ENCODE measurements around the gene PTPRU. TPM values are rescaled to one million over a fixed set of nuclear protein-coding genes. Genes with fewer than 3 reads are reported as not detected.

Gene PTPRU
- total RNA-seq, 1 experiment from 2014 or later: 6.8 TPM

GRCh38 chr1:29330856-29331255 lies 94.5 kb downstream of the PTPRU start:
- Histone ChIP-seq H3K4me3 (ENCODE audit: low read depth, low read length, poor library complexity, severe bottlenecking) (no peak overlapping the region), H3K36me3 (ENCODE audit: insufficient read depth, low read length, poor library complexity, severe bottlenecking) (no peaks in the 10 kb centered on the region), H3K27ac (ENCODE audit: low read depth, low read length, poor library complexity, severe bottlenecking) (no peak overlapping the region), H3K9me3 (ENCODE audit: low read depth, low read length, poor library complexity, severe bottlenecking) (no peaks in the 10 kb centered on the region), H3K4me1 (ENCODE audit: insufficient read depth, low read length, poor library complexity, severe bottlenecking) (no peaks in the 10 kb centered on the region), H3K27me3 (replicated peaks; ENCODE audit: insufficient read depth, low read depth, low read length, poor library complexity) (no peaks in the 10 kb centered on the region)
- DNase-seq (ENCODE audit: low spot score): no peak
- BruUV-seq (replicated peaks): no TSS peak
- intact Hi-C loops (cut with micrococcal nuclease; ENCODE audit: unreplicated experiment): loop anchor here (10.0 kb wide), 1 partner anchor 1374 kb away; no protein-coding TSS in a partner anchor
- TF ChIP-seq, protein P1, sequence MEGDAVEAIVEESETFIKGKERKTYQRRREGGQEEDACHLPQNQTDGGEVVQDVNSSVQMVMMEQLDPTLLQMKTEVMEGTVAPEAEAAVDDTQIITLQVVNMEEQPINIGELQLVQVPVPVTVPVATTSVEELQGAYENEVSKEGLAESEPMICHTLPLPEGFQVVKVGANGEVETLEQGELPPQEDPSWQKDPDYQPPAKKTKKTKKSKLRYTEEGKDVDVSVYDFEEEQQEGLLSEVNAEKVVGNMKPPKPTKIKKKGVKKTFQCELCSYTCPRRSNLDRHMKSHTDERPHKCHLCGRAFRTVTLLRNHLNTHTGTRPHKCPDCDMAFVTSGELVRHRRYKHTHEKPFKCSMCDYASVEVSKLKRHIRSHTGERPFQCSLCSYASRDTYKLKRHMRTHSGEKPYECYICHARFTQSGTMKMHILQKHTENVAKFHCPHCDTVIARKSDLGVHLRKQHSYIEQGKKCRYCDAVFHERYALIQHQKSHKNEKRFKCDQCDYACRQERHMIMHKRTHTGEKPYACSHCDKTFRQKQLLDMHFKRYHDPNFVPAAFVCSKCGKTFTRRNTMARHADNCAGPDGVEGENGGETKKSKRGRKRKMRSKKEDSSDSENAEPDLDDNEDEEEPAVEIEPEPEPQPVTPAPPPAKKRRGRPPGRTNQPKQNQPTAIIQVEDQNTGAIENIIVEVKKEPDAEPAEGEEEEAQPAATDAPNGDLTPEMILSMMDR (conservative IDR thresholded peaks at IDR 0.05; ENCODE audit: low read depth, low read length): no peak
- no peak for TF ChIP-seq EZH2 (IDR thresholded peaks at IDR 0.05; ENCODE audit: borderline replicate concordance, low read depth, low read length, poor library complexity, severe bottlenecking)
- CTCF ChIA-PET: no interaction called here
- POLR2A ChIA-PET (ENCODE audit: low non-redundant PET): no interaction called here

GRCh38 chr1:29331309-29331708 lies 95.0 kb downstream of the PTPRU start:
- no peak for TF ChIP-seq EZH2 (IDR thresholded peaks at IDR 0.05; ENCODE audit: borderline replicate concordance, low read depth, low read length, poor library complexity, severe bottlenecking)
- TF ChIP-seq, protein P1 (conservative IDR thresholded peaks at IDR 0.05; ENCODE audit: low read depth, low read length): no peak
- Histone ChIP-seq H3K4me3 (ENCODE audit: low read depth, low read length, poor library complexity, severe bottlenecking) (no peak overlapping the region), H3K27me3 (replicated peaks; ENCODE audit: insufficient read depth, low read depth, low read length, poor library complexity) (no peaks in the 10 kb centered on the region), H3K36me3 (ENCODE audit: insufficient read depth, low read length, poor library complexity, severe bottlenecking) (no peaks in the 10 kb centered on the region), H3K9me3 (ENCODE audit: low read depth, low read length, poor library complexity, severe bottlenecking) (no peaks in the 10 kb centered on the region), H3K27ac (ENCODE audit: low read depth, low read length, poor library complexity, severe bottlenecking) (no peak overlapping the region), H3K4me1 (ENCODE audit: insufficient read depth, low read length, poor library complexity, severe bottlenecking) (no peaks in the 10 kb centered on the region)
- intact Hi-C loops (cut with micrococcal nuclease; ENCODE audit: unreplicated experiment): loop anchor here (10.0 kb wide), 1 partner anchor 1373 kb away; no protein-coding TSS in a partner anchor
- BruUV-seq (replicated peaks): no TSS peak
- ChIA-PET POLR2A (ENCODE audit: low non-redundant PET) (no interaction called here), CTCF (interaction anchor here (0.8 kb wide), 1 partner anchor 1376 kb away, joined by 4 read pairs; no protein-coding TSS in a partner anchor)
- no peak for DNase-seq (ENCODE audit: low spot score)

DNA sequence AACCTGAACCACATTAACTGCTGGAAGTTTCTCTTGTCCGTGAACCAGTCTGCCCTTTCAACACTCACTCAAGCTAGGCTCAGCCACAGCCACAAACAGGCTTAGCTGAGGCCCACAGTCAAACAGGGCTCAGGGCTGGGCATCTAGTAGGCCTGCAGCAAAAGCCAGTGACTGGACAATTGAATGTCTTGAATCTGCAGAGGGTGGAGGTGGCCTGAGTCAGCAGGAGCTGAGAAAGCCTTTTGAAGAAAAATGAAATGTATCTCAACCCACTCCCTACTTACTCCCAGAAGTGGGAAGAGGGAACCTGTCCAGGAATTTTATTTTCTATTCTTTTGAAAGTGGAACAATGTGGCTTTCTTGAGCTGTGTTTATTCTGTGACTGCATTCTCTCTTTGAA lies 95.4 kb downstream of the PTPRU start:
- POLR2A ChIA-PET (ENCODE audit: low non-redundant PET): no interaction called here

More for the DNA sequence above, 95.4 kb downstream of the PTPRU start:
- Histone ChIP-seq H3K4me3 (ENCODE audit: low read depth, low read length, poor library complexity, severe bottlenecking) (no peak overlapping the region), H3K27me3 (replicated peaks; ENCODE audit: insufficient read depth, low read depth, low read length, poor library complexity) (no peaks in the 10 kb centered on the region), H3K27ac (ENCODE audit: low read depth, low read length, poor library complexity, severe bottlenecking) (no peak overlapping the region), H3K9me3 (ENCODE audit: low read depth, low read length, poor library complexity, severe bottlenecking) (no peaks in the 10 kb centered on the region), H3K4me1 (ENCODE audit: insufficient read depth, low read length, poor library complexity, severe bottlenecking) (no peaks in the 10 kb centered on the region), H3K36me3 (ENCODE audit: insufficient read depth, low read length, poor library complexity, severe bottlenecking) (no peaks in the 10 kb centered on the region)
- DNase-seq (ENCODE audit: low spot score): no peak
- no TSS peak for BruUV-seq (replicated peaks)
- CTCF ChIA-PET: interaction anchor here (0.6 to 1.0 kb wide), 3 partner anchors 9 to 1376 kb away, joined by 3 to 5 read pairs (median 4); no protein-coding TSS in a partner anchor
- intact Hi-C loops (cut with micrococcal nuclease; ENCODE audit: unreplicated experiment): loop anchor here (10.0 kb wide), 1 partner anchor 1373 kb away; no protein-coding TSS in a partner anchor
- TF ChIP-seq EZH2 (IDR thresholded peaks at IDR 0.05; ENCODE audit: borderline replicate concordance, low read depth, low read length, poor library complexity, severe bottlenecking): no peak
- TF ChIP-seq, protein P1 (conservative IDR thresholded peaks at IDR 0.05; ENCODE audit: low read depth, low read length): no peak

Data from A673 (cell line).